HEK293 (cell line): Measurements from ENCODE around the gene GCDH.

ENCODE experiments used
- CTCF ChIA-PET: fragments of 350-600 bp; formaldehyde crosslinking; extraction: SDS; loops from one replicate; lab custom pipeline; 2021; ENCODE audit warnings: antibody characterized with exemption; lab: Yijun Ruan, JAX
- POLR2A ChIA-PET: fragments of 300-600 bp; formaldehyde crosslinking; extraction: SDS; loops from one replicate; lab custom pipeline; 2020; ENCODE audit warnings: antibody characterized with exemption, inconsistent platforms; lab: Yijun Ruan, JAX
- H3K27ac ChIP-seq: fragments of 200-500 bp; sonication (Bioruptor generic); 2 replicates; pipeline ENCODE4 v1.5.1; 2014; ENCODE audit warnings: low read depth, low read length, control low read depth, inconsistent platforms; ENCODE audit errors: extremely low read depth
- H3K36me3 ChIP-seq, 2 experiments: fragments of 200-500 bp in 1 of 2; sonication (Bioruptor generic) in 1 of 2; 1 replicate in 1 of 2; 2 replicates in 1 of 2; pipeline ENCODE4 v1.5.1; 2014 to 2017; ENCODE audit warnings: inconsistent platforms in 2 of 2, low read length in 2 of 2; ENCODE audit not compliant: control insufficient read depth in 2 of 2, insufficient read depth in 1 of 2
- H3K4me1 ChIP-seq: fragments of 200-500 bp; sonication (Bioruptor generic); 2 replicates; pipeline ENCODE4 v1.5.1; 2014; ENCODE audit warnings: mild to moderate bottlenecking, low read length, inconsistent platforms; ENCODE audit not compliant: control insufficient read depth, insufficient read depth
- H3K4me3 ChIP-seq: 2 replicates; pipeline ENCODE4 v1.5.1; 2011; ENCODE audit warnings: low read depth, mild to moderate bottlenecking, control low read depth, low read length, moderate library complexity
- H3K9me3 ChIP-seq: fragments of 200-500 bp; sonication (Bioruptor generic); 2 replicates; pipeline ENCODE4 v1.5.1; 2014; ENCODE audit warnings: low read depth, low read length, inconsistent platforms; ENCODE audit not compliant: control insufficient read depth, insufficient read depth
- ATF2 ChIP-seq: fragments of 450-650 bp; formaldehyde crosslinking; IDR thresholded peaks from 2 replicates; pipeline ENCODE4 v1.5.1; 2016; ENCODE audit warnings: missing biosample characterization, missing genetic modification characterization, low read depth
- ELK4 ChIP-seq: IDR thresholded peaks from 2 replicates; pipeline ENCODE4 v1.6.1; 2011; ENCODE audit warnings: mild to moderate bottlenecking, low read depth, low read length, borderline replicate concordance
- HOXD13 ChIP-seq: sonication (generic); formaldehyde crosslinking; IDR thresholded peaks from 2 replicates; pipeline ENCODE4 v1.8.0; 2022; ENCODE audit warnings: missing genetic modification reagents, borderline replicate concordance
- KLF9 ChIP-seq: fragments of 450-650 bp; formaldehyde crosslinking; IDR thresholded peaks from 2 replicates; pipeline ENCODE4 v1.5.1; 2016; ENCODE audit warnings: missing biosample characterization, missing genetic modification characterization, low read depth
- ZBTB10 ChIP-seq: fragments of 450-650 bp; formaldehyde crosslinking; IDR thresholded peaks from 2 replicates; pipeline ENCODE4 v1.5.1; 2016; ENCODE audit warnings: missing biosample characterization, missing genetic modification characterization
- ZFP37 ChIP-seq: fragments of 450-650 bp; formaldehyde crosslinking; IDR thresholded peaks from 2 replicates; pipeline ENCODE4 v1.5.1; 2016; ENCODE audit warnings: missing biosample characterization, missing genetic modification characterization
- ZNF221 ChIP-seq: fragments of 450-650 bp; formaldehyde crosslinking; IDR thresholded peaks from 2 replicates; pipeline ENCODE4 v1.5.1; 2017; ENCODE audit warnings: missing biosample characterization, missing genetic modification characterization, borderline replicate concordance
- ZNF280C ChIP-seq: fragments of 450-650 bp; formaldehyde crosslinking; IDR thresholded peaks from 2 replicates; pipeline ENCODE4 v1.5.1; 2016; ENCODE audit warnings: missing biosample characterization, missing genetic modification characterization
- ZNF350 ChIP-seq: fragments of 450-650 bp; formaldehyde crosslinking; IDR thresholded peaks from 2 replicates; pipeline ENCODE4 v1.5.0; 2017; ENCODE audit warnings: missing biosample characterization, mild to moderate bottlenecking, missing genetic modification characterization
- ZNF362 ChIP-seq: fragments of 450-650 bp; formaldehyde crosslinking; IDR thresholded peaks from 2 replicates; pipeline ENCODE4 v1.5.1; 2016; ENCODE audit warnings: missing biosample characterization, missing genetic modification characterization
- ZNF398 ChIP-seq: fragments of 450-650 bp; formaldehyde crosslinking; IDR thresholded peaks from 2 replicates; pipeline ENCODE4 v1.5.1; 2017; ENCODE audit warnings: missing biosample characterization, missing genetic modification characterization
- ZNF449 ChIP-seq: fragments of 450-650 bp; formaldehyde crosslinking; IDR thresholded peaks from 2 replicates; pipeline ENCODE4 v1.5.1; 2017; ENCODE audit warnings: missing biosample characterization, mild to moderate bottlenecking, missing genetic modification characterization, moderate library complexity
- ZNF529 ChIP-seq: fragments of 450-650 bp; formaldehyde crosslinking; IDR thresholded peaks from 2 replicates; pipeline ENCODE4 v1.5.1; 2017; ENCODE audit warnings: missing genetic modification characterization, missing biosample characterization; ENCODE audit not compliant: insufficient replicate concordance
- ZNF600 ChIP-seq: fragments of 450-650 bp; formaldehyde crosslinking; IDR thresholded peaks from 2 replicates; pipeline ENCODE4 v1.5.1; 2016; ENCODE audit warnings: missing biosample characterization, missing genetic modification characterization
- ZNF645 ChIP-seq: fragments of 450-650 bp; formaldehyde crosslinking; IDR thresholded peaks from 2 replicates; pipeline ENCODE4; 2016; ENCODE audit warnings: missing biosample characterization, missing genetic modification characterization
- ZNF658 ChIP-seq: fragments of 450-650 bp; formaldehyde crosslinking; IDR thresholded peaks from 2 replicates; pipeline ENCODE4; 2016; ENCODE audit warnings: missing biosample characterization, missing genetic modification characterization
- ZNF777 ChIP-seq: fragments of 450-650 bp; formaldehyde crosslinking; IDR thresholded peaks from 2 replicates; pipeline ENCODE4 v1.5.1; 2017; ENCODE audit warnings: missing biosample characterization, missing genetic modification characterization, borderline replicate concordance
- ZSCAN4 ChIP-seq: fragments of 450-650 bp; formaldehyde crosslinking; IDR thresholded peaks from 2 replicates; pipeline ENCODE4 v1.5.1; 2017; ENCODE audit warnings: missing biosample characterization, missing genetic modification characterization

Gene GCDH

GRCh38 chr19:12938779-12939601 lies 48.0 kb downstream of the GCDH start (continued):
- TF ChIP-seq ZNF280C (tag by site-specific recombination) (no peak), ELK4 (no peak), ZNF777 (tag by site-specific recombination) (peak; percentile 96), ZNF600 (tag by site-specific recombination) (peak; percentile 38; the same call in 1 of the 2 replicates), ZNF645 (tag by site-specific recombination) (0 out of 2 replicates have a peak, but pooled peaks have one; percentile 35)

- peaks cover 9% of the 10 kb centered on the region for H3K4me1 ChIP-seq
- peak overlapping the region; percentile 97 for H3K4me3 ChIP-seq
- no peaks in the 10 kb centered on the region for H3K9me3 ChIP-seq
- peak overlapping the region; percentile 28; the same call in 1 of the 2 replicates for H3K27ac ChIP-seq
- H3K36me3 ChIP-seq = peaks cover 25 to 60% of the 10 kb centered on the region in 2 experiments; a peak in 2 of 3 replicates
- ChIA-PET CTCF (interaction anchor here (0.7 to 2.6 kb wide), 2 partner anchors 25 to 37 kb away, joined by 5 to 11 read pairs; no protein-coding TSS in a partner anchor), POLR2A (interaction anchor here (1.5 to 2.9 kb wide), 4 partner anchors 13 to 58 kb away, joined by 3 to 21 read pairs (median 7); partner anchors contain the start of gene DNASE2)
- TF ChIP-seq ZFP37 (tag by site-specific recombination) (no peak), KLF9 (no peak), ZSCAN4 (no peak), HOXD13 (CRISPR knock-in tag) (no peak), ZNF398 (no peak), ZNF350 (tag by site-specific recombination) (no peak), ZNF362 (tag by site-specific recombination) (no peak), ZNF449 (tag by site-specific recombination) (no peak), ZNF529 (tag by site-specific recombination) (no peak), ZNF221 (tag by site-specific recombination) (no peak), ZBTB10 (no peak), ATF2 (no peak), ZNF658 (tag by site-specific recombination) (no peak)
These were observed 49.0 kb downstream of the GCDH start for GRCh38 chr19:12939975-12940423.
